Adrenal gland (tissue), 12 donors: Measurements from ENCODE around the gene SLC7A14. TPM values are rescaled to one million over a fixed set of nuclear protein-coding genes. Genes with fewer than 3 reads are reported as not detected.

Experiments
- DNase-seq, 7 donors: peaks; one replicate each; pipeline ENCODE4 v3.0.0-alpha.2; 2019 to 2020
- H3K27ac ChIP-seq, 5 donors: fragments of 200-600 bp; sonication (generic) in 4 of 5; 1 replicate in 3 of 5; 2 replicates in 2 of 5; pipeline versions ENCODE4 v1.5.1 to v1.8.0; 2016 to 2020; ENCODE audit warnings: mild to moderate bottlenecking in 1 of 5
- H3K27me3 ChIP-seq: fragments of 200-600 bp; 2 replicates; pipeline ENCODE4 v1.8.0; 2021
- H3K36me3 ChIP-seq, 2 donors: fragments of 200-600 bp; replicated peaks in 1 of 2; 1 replicate in 1 of 2; 2 replicates in 1 of 2; pipeline versions ENCODE4 v1.5.1 to v1.8.0; 2018 to 2022
- H3K4me1 ChIP-seq, 2 donors: fragments of 200-600 bp; replicated peaks in 1 of 2; 1 replicate in 1 of 2; 2 replicates in 1 of 2; pipeline versions ENCODE4 v1.5.1 to v1.8.0; 2018 to 2021
- H3K4me3 ChIP-seq, 4 donors: fragments of 200-600 bp; sonication (generic) in 3 of 4; one replicate each; pipeline ENCODE4 v1.5.1; 2016 to 2018
- H3K9me3 ChIP-seq, 3 donors: fragments of 200-600 bp; sonication (generic) in 1 of 3; replicated peaks in 1 of 3; 1 replicate in 2 of 3; 2 replicates in 1 of 3; pipeline versions ENCODE4 v1.5.1 to v1.8.0; 2016 to 2021
- POLR2A ChIP-seq, 2 donors: fragments of 450-650 bp; IDR thresholded peaks; one replicate each; pipeline ENCODE4 v1.6.1; 2017; ENCODE audit warnings: antibody characterized with exemption in 2 of 2, mild to moderate bottlenecking in 2 of 2, moderate library complexity in 1 of 2
- WGBS, 4 donors: extraction: QIAGEN DNeasy Blood & Tissue Kit in 2 of 4; methylation state at CpG; one replicate each; pipeline versions ENCODE4 v1.1.5 to v1.1.7; 2013 to 2017; 5-methylcytosine and 5-hydroxymethylcytosine counted together
- intact Hi-C, 2 donors: fragments of 100-400 bp; cut with DNase I; formaldehyde crosslinking; loops; one replicate each; pipeline versions ENCODE4 v1.14.1 to v1.15.0; 2022 to 2023
- polyA plus RNA-seq, 3 donors: library from polyadenylated mRNA; stranded (reverse); fragments of 200-250 nt in 2 of 3; fragments of 350-450 nt in 1 of 3; fragmentation: Illumina TruSeq in 1 of 3; extraction: RNeasy Lipid Tissue Mini Kit (QIAGEN cat#74804) in 1 of 3; gene quantifications; one replicate each; pipeline ENCODE4 v1.2.3, GENCODE V29; 2013 to 2014
- total RNA-seq, 9 donors: library from RNA; depleted of rRNA in 4 of 9; stranded (reverse); fragments of >200 nt in 4 of 9; fragments of 120-200 nt in 1 of 9; fragmentation: NEBNext Ultra II Directional in 1 of 9; extraction: Animal tissue kit (Norgen Biotek cat#: 25700) in 1 of 9; gene quantifications; one replicate each; pipeline versions ENCODE4 v1.1.0 to v1.2.4, GENCODE V29; 2013 to 2023
- TF ChIP-seq, protein P1 (sequence below), 6 experiments: fragments of 450-650 bp in 4 of 6; fragments of 200-600 bp in 2 of 6; sonication (generic) in 1 of 6; IDR thresholded peaks; 1 replicate in 5 of 6; 2 replicates in 1 of 6; pipeline versions ENCODE4 v1.5.1 to v1.8.0; 2016 to 2021; ENCODE audit warnings: antibody characterized with exemption in 6 of 6, mild to moderate bottlenecking in 2 of 6, moderate library complexity in 1 of 6
- donor health status: healthy with polysubstance abuse.
- donor health status: Bipolar disorder and iron deficiency.
- donor health status: DM: yes; HTN: yes; CAD: no.
- donor health status: DM: no; HTN: no; CAD: no.
- donor health status: DM: no; HTN: no; CAD: no.
- donor health status: DM: yes; HTN: yes; CAD: no.

The SLC7A14 gene
- total and polyA plus RNA-seq, 12 donors, result 0.03 to 3.8 (median 0.48) TPM; not detected in 1

DNA sequence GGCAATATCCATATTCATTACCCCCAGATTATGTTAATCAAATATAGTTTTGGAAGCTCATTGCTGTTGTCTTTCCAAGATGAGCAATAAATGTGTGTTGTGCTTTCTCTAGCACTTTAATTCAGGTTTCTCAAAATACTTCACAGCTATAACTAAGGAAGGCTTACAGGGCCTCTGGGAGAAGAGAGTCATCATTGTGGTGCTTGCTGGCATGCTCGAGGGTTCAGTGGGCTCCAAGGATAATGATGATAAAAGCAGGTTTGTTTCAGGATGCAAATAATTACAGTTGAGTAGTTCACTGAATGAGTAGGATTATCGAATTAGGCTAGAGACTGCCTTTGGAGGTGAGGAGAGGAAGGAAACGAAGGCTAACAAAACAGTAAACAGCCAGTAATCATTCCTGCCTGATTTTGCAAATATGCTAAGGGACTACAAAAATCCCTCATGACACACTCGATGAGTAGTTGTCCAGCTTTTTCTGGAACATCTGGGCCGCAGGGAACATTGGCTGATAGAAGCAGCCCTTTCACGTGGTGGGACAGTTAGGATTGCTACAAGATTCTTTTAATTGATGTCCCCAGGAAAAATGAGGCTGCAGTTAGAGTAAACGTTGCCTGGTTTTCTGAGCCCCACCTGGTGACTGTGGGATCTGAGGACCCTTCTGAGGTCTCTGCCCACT is 54.1 kb downstream of the SLC7A14 start:
- 61 to 77% (median 65%) methylated on average over 7 of the region's 7 CpGs for WGBS, 4 donors
- DNase-seq, result no peak
- Histone ChIP-seq H3K27ac (no peak overlapping the region), H3K9me3 (no peaks in the 10 kb centered on the region), H3K27me3 (no peaks in the 10 kb centered on the region), H3K36me3 (no peaks in the 10 kb centered on the region), H3K4me3 (no peak overlapping the region), H3K4me1 (no peaks in the 10 kb centered on the region)
- no peak for TF ChIP-seq POLR2A (IDR thresholded peaks at IDR 0.05)
- TF ChIP-seq, protein P1, sequence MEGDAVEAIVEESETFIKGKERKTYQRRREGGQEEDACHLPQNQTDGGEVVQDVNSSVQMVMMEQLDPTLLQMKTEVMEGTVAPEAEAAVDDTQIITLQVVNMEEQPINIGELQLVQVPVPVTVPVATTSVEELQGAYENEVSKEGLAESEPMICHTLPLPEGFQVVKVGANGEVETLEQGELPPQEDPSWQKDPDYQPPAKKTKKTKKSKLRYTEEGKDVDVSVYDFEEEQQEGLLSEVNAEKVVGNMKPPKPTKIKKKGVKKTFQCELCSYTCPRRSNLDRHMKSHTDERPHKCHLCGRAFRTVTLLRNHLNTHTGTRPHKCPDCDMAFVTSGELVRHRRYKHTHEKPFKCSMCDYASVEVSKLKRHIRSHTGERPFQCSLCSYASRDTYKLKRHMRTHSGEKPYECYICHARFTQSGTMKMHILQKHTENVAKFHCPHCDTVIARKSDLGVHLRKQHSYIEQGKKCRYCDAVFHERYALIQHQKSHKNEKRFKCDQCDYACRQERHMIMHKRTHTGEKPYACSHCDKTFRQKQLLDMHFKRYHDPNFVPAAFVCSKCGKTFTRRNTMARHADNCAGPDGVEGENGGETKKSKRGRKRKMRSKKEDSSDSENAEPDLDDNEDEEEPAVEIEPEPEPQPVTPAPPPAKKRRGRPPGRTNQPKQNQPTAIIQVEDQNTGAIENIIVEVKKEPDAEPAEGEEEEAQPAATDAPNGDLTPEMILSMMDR (IDR thresholded peaks at IDR 0.05), result no peak
- intact Hi-C loops, result no loop called here

DNA sequence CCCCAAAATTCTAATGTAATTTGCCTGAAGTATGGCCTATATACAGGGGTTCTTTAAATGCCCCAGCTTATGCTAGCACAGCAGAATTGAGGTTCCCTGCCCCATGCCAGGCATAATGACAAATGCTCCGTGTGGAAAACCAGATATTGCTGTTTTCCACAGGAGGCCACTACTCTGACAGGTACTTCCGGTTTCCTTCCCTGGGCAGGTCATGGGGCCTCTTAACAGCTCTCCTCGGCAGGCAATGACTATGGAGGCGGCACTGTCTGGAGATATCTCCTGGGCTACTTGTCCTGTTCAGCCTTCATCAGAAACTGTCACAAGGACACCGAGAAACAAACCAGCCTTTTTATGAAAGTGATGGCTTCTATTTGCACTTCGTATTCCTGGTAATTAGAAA is 54.8 kb downstream of the SLC7A14 start:
- H3K9me3 ChIP-seq, result no peaks in the 10 kb centered on the region
- intact Hi-C loops, result no loop called here
- no peak overlapping the region for H3K4me3 ChIP-seq
- no peaks in the 10 kb centered on the region for H3K27me3 ChIP-seq
- TF ChIP-seq, protein P1 (IDR thresholded peaks at IDR 0.05), result no peak
- no peak for TF ChIP-seq POLR2A (IDR thresholded peaks at IDR 0.05)
- WGBS, 4 donors, result 80 to 92% (median 81%) methylated on average over 6 of the region's 6 CpGs
- no peak overlapping the region for H3K27ac ChIP-seq
- no peak for DNase-seq
- H3K4me1 ChIP-seq, result no peaks in the 10 kb centered on the region
- H3K36me3 ChIP-seq, result no peaks in the 10 kb centered on the region

DNA sequence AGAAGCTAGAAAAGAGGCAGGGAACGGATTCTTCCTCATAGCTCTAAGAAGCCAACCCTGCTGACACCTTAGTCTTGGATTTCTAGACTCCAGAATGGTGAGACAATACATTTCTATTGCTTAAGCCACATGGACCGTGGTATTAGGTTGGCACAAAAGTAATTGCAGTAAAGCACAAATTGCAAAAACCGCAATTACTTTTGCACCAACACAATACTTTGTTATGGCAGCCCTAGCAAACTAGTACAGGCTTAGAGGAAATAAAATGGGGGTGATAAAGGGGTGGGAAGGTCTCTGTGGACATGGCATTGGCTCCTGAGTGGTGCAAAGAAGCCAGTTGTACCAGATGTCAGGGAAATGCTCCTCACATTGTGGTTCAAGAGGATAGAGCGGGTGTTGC is 56.0 kb downstream of the SLC7A14 start:
- H3K4me1 ChIP-seq, result no peaks in the 10 kb centered on the region
- 90 to 94% (median 93%) methylated on average over 4 of the region's 4 CpGs for WGBS, 4 donors
- intact Hi-C loops, result no loop called here
- no peak overlapping the region for H3K27ac ChIP-seq
- no peaks in the 10 kb centered on the region for H3K36me3 ChIP-seq
- DNase-seq, result no peak
- no peaks in the 10 kb centered on the region for H3K9me3 ChIP-seq
- H3K4me3 ChIP-seq, result no peak overlapping the region
- TF ChIP-seq POLR2A (IDR thresholded peaks at IDR 0.05), result no peak
- TF ChIP-seq, protein P1 (IDR thresholded peaks at IDR 0.05), result no peak
- H3K27me3 ChIP-seq, result no peaks in the 10 kb centered on the region

DNA sequence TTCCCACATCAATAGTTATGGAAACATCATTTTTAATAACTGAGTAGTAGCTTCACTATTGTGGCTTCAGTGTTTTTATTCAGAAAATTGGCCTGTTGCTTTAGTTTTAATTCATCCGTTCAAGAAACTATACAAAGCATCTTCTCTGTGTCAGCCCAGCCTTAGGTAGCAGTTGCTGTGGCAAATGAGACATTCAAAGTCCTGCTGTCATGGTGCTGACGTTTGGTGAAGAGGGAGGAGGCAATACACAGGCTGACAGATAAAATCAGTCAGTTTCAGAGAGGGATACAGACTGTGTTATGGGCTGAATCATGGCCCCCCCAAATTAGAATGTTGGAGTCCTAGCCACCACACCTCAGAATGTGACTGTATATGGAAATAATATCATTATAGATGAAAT is 56.5 kb downstream of the SLC7A14 start:
- Histone ChIP-seq H3K36me3 (no peaks in the 10 kb centered on the region), H3K9me3 (no peaks in the 10 kb centered on the region), H3K27me3 (no peaks in the 10 kb centered on the region), H3K27ac (no peak overlapping the region), H3K4me3 (no peak overlapping the region), H3K4me1 (no peaks in the 10 kb centered on the region)
- DNase-seq, result no peak
- no peak for TF ChIP-seq POLR2A (IDR thresholded peaks at IDR 0.05)
- TF ChIP-seq, protein P1 (IDR thresholded peaks at IDR 0.05), result no peak
- intact Hi-C loops, result no loop called here
- 51 to 67% (median 58%) methylated on average over 2 of the region's 2 CpGs for WGBS, 4 donors
